Nephron progenitor cell (in vitro differentiated cells): ENCODE data around the gene YBX1.

ENCODE experiments used
- DNase-seq: peaks from one replicate; pipeline ENCODE4 v3.0.0; 2021
- H3K27ac Mint-ChIP-seq: 2 replicates; pipeline ENCODE4 v1.8.0; 2021; ENCODE audit warnings: mild to moderate bottlenecking, moderate library complexity, mixed read lengths
- H3K27me3 Mint-ChIP-seq: 2 replicates; pipeline ENCODE4 v1.8.0; 2021; ENCODE audit warnings: mild to moderate bottlenecking, low read depth, mixed read lengths; ENCODE audit not compliant: poor library complexity
- H3K36me3 Mint-ChIP-seq: 2 replicates; pipeline ENCODE4 v1.8.0; 2021; ENCODE audit warnings: low read depth, mixed read lengths
- H3K4me1 Mint-ChIP-seq: 2 replicates; pipeline ENCODE4 v1.8.0; 2021; ENCODE audit warnings: mixed read lengths
- H3K4me3 Mint-ChIP-seq: 2 replicates; pipeline ENCODE4 v1.8.0; 2021; ENCODE audit warnings: mild to moderate bottlenecking, moderate library complexity, mixed read lengths
- H3K9me3 Mint-ChIP-seq: 2 replicates; pipeline ENCODE4 v1.8.0; 2021; ENCODE audit warnings: mild to moderate bottlenecking, moderate library complexity, mixed read lengths
- CTCF ChIP-seq: fragments of 200-600 bp; sonication (generic); IDR thresholded peaks from 2 replicates; pipeline ENCODE4 v1.5.0; 2021; ENCODE audit warnings: antibody characterized with exemption

The YBX1 gene

GRCh38 chr1:42745851-42746250, 63.6 kb downstream of the YBX1 start:
- peaks cover 10% of the 10 kb centered on the region for H3K9me3 Mint-ChIP-seq

GRCh38 chr1:42746436-42747105, 64.4 kb downstream of the YBX1 start:
- H3K27me3 Mint-ChIP-seq, result no peaks in the 10 kb centered on the region
- peak overlapping the region; percentile 39 for H3K27ac Mint-ChIP-seq
- no peak overlapping the region for H3K4me3 Mint-ChIP-seq
- H3K4me1 Mint-ChIP-seq, result peaks cover 18% of the 10 kb centered on the region
- peaks cover 37% of the 10 kb centered on the region for H3K36me3 Mint-ChIP-seq
- TF ChIP-seq CTCF, result no peak
- peaks cover 12% of the 10 kb centered on the region for H3K9me3 Mint-ChIP-seq
- no peak for DNase-seq

More at GRCh38 chr1:42745851-42746250, 63.6 kb downstream of the YBX1 start:
- Mint-ChIP-seq H3K36me3 (peaks cover 35% of the 10 kb centered on the region), H3K4me1 (peaks cover 25% of the 10 kb centered on the region), H3K27ac (peak overlapping the region; percentile 70), H3K27me3 (no peaks in the 10 kb centered on the region), H3K4me3 (no peak overlapping the region)
- no peak for DNase-seq
- TF ChIP-seq CTCF, result no peak

- Mint-ChIP-seq H3K36me3 (peaks cover 43% of the 10 kb centered on the region), H3K9me3 (peaks cover 17% of the 10 kb centered on the region), H3K27ac (peak overlapping the region; percentile 39), H3K27me3 (no peaks in the 10 kb centered on the region), H3K4me1 (peaks cover 12% of the 10 kb centered on the region), H3K4me3 (no peak overlapping the region)
- DNase-seq, result peak; percentile 71
- TF ChIP-seq CTCF, result peak; percentile 62
These were observed 64.9 kb downstream of the YBX1 start for GRCh38 chr1:42747125-42747524.

GRCh38 chr1:42748021-42748420, 65.8 kb downstream of the YBX1 start:
- Mint-ChIP-seq H3K27ac (peak overlapping the region; percentile 40), H3K4me1 (peaks cover 3% of the 10 kb centered on the region), H3K4me3 (no peak overlapping the region), H3K9me3 (peaks cover 24% of the 10 kb centered on the region), H3K27me3 (no peaks in the 10 kb centered on the region), H3K36me3 (peaks cover 52% of the 10 kb centered on the region)
- TF ChIP-seq CTCF, result no peak
- no peak for DNase-seq

- no peak overlapping the region for H3K4me3 Mint-ChIP-seq
- no peaks in the 10 kb centered on the region for H3K4me1 Mint-ChIP-seq
- peak overlapping the region; percentile 76 for H3K27ac Mint-ChIP-seq
- no peak for DNase-seq
- no peaks in the 10 kb centered on the region for H3K27me3 Mint-ChIP-seq
- TF ChIP-seq CTCF, result no peak
- peaks cover 24% of the 10 kb centered on the region for H3K9me3 Mint-ChIP-seq
- peaks cover 59% of the 10 kb centered on the region for H3K36me3 Mint-ChIP-seq
These were observed 66.5 kb downstream of the YBX1 start for GRCh38 chr1:42748461-42749410.
